Measurements from ENCODE around the gene RITA1. TPM values are rescaled to one million over a fixed set of nuclear protein-coding genes. Genes with fewer than 3 reads are reported as not detected.
A peak's percentile ranks its signal among the peaks of the same experiment; 100 is the strongest.

The RITA1 gene
- total and polyA plus RNA-seq, 9 donors: 6.8 to 19.4 (median 15.4) TPM

DNA sequence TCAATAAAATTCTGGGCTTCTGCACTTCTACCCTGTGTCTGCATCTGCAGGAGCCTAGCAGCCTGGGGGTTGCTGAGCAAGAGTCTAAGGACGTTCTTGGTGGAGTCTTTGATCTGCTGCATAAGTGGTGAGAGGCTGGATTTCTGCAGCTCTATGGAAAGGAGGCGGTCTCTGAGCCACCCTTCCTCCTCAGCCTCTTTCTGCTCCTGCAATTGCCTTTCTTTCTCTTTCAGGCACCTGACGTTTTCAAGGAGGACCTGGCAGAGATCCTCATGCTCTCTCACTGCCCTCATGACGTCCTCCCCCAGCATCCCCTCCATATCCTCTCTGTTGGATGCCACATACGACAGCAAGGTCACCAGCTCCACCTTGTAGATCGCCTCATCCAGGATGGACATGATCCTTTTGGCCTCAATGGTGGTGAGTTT, 22.1 kb downstream of the RITA1 start:
- H3K27ac ChIP-seq: no peak overlapping the region

DNA sequence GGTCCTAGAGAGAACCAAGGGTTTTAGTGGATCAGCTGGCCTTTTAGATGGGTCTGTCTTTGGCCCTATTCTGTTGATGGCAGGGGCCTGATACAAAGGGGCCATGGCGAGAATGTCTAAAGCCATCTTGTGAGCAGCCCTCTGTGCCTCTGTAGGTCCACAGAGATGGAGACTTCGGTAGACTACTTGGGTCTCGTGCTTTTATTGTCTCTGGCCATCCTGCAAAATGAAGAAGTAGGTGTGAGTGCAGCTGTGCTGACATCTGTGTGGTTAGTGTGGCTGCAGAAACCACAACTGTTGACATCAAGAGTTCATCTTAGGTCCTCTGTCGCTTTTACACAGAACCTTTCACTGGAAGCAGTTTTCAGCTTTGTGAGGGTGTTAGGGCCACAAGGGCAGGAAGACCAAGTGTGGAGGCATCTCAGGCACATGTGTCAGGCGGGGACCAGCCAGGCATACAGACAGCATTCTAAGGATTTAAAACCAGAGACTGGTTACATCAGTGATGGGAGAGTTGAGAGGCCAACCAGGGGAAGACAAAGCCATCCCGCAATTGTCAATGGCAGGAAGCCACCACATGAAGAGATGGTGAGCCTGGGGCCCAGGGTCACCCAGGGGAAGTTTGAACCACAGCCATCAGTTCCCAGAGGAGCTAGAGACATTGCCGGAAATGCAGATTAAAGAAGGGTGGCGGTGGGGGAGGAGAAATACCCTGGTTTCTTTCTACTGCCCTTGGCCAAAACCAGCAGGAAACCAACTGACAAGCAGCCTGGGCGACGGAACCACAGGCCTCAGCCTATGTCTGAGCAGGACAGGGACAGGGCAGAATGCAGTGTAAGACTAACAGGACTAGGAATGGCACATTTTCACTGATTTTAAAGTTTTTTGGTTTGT, 22.8 kb downstream of the RITA1 start:
- 88 to 90% (median 89%) methylated on average over 10 of the region's 10 CpGs for WGBS, 3 donors
- H3K4me1 ChIP-seq (ENCODE audit: insufficient read depth): peaks cover 2% of the 10 kb centered on the region
- H3K9me3 ChIP-seq: no peaks in the 10 kb centered on the region
- no peak overlapping the region for H3K27ac ChIP-seq
- H3K36me3 ChIP-seq: no peaks in the 10 kb centered on the region
- DNase-seq: no peak
- intact Hi-C loops (cut with DNase I): no loop called here
- H3K27me3 ChIP-seq: no peaks in the 10 kb centered on the region
- no peak overlapping the region for H3K4me3 ChIP-seq
- no peak for TF ChIP-seq EP300 (IDR thresholded peaks at IDR 0.05)
- no peak for TF ChIP-seq POLR2A (IDR thresholded peaks at IDR 0.05)
- no peak for TF ChIP-seq CTCF (IDR thresholded peaks at IDR 0.05)

More for the DNA sequence above, 22.1 kb downstream of the RITA1 start:
- TF ChIP-seq CTCF (IDR thresholded peaks at IDR 0.05) (no peak), EP300 (IDR thresholded peaks at IDR 0.05) (no peak), POLR2A (IDR thresholded peaks at IDR 0.05) (no peak)
- Histone ChIP-seq H3K4me1 (ENCODE audit: insufficient read depth) (peaks cover 2% of the 10 kb centered on the region), H3K9me3 (no peaks in the 10 kb centered on the region), H3K4me3 (no peak overlapping the region), H3K36me3 (no peaks in the 10 kb centered on the region), H3K27me3 (no peaks in the 10 kb centered on the region)
- no peak for DNase-seq
- intact Hi-C loops (cut with DNase I): no loop called here
- WGBS, 3 donors: 76 to 85% (median 84%) methylated on average over 6 of the region's 6 CpGs

- Histone ChIP-seq H3K36me3 (no peaks in the 10 kb centered on the region), H3K4me3 (no peak overlapping the region), H3K4me1 (ENCODE audit: insufficient read depth) (no peaks in the 10 kb centered on the region), H3K27ac (no peak overlapping the region), H3K9me3 (no peaks in the 10 kb centered on the region), H3K27me3 (no peaks in the 10 kb centered on the region)
- 91 to 93% (median 93%) methylated on average over 6 of the region's 6 CpGs for WGBS, 3 donors
- DNase-seq: no peak
- intact Hi-C loops (cut with DNase I): no loop called here
- TF ChIP-seq POLR2A (IDR thresholded peaks at IDR 0.05): no peak
- TF ChIP-seq EP300 (IDR thresholded peaks at IDR 0.05): no peak
- no peak for TF ChIP-seq CTCF (IDR thresholded peaks at IDR 0.05)
These were observed 25.6 kb downstream of the RITA1 start for GRCh38 chr12:113211160-113211559.

- intact Hi-C loops (cut with DNase I): no loop called here
- WGBS, 3 donors: 33 to 47% (median 44%) methylated on average over 5 of the region's 5 CpGs
- no peaks in the 10 kb centered on the region for H3K9me3 ChIP-seq
- no peak overlapping the region for H3K4me3 ChIP-seq
- peak in 1 of 5 donors; percentile 77 for DNase-seq
- TF ChIP-seq CTCF (IDR thresholded peaks at IDR 0.05) (peak in 1 of 3 donors; percentile 23), EP300 (IDR thresholded peaks at IDR 0.05) (no peak)
- no peaks in the 10 kb centered on the region for H3K27me3 ChIP-seq
- peaks cover 2% of the 10 kb centered on the region for H3K4me1 ChIP-seq (ENCODE audit: insufficient read depth)
- no peaks in the 10 kb centered on the region for H3K36me3 ChIP-seq
- H3K27ac ChIP-seq: no peak overlapping the region
These were observed 29.4 kb downstream of the RITA1 start for GRCh38 chr12:113214895-113215400.

All from ovary (tissue), 9 donors.